Right ventricle myocardium inferior (tissue), 1 donor: ENCODE data around the gene PPM1D. TPM values are rescaled to one million over a fixed set of nuclear protein-coding genes. Genes with fewer than 3 reads are reported as not detected.
"Not testable (repeated sequence)": the region's sequence is repeated elsewhere in the genome, so short reads cannot be mapped to it uniquely, and the experiment has no call there.

Experiments
- ATAC-seq: fragments of 200-7000 bp; cut with Tn5 transposase; one replicate; pipeline ENCODE4 v1.9.1; 2020; ENCODE audit warnings: mild to moderate bottlenecking, moderate library complexity
- DNase-seq: peaks from one replicate; pipeline ENCODE4 v3.0.0; 2021; ENCODE audit errors: missing footprints
- intact Hi-C: fragments of 100-400 bp; cut with DNase I; formaldehyde crosslinking; loops from one replicate; pipeline ENCODE4 v1.11.0; 2022
- long read RNA-seq: library from polyadenylated mRNA; unstranded; transcript quantifications from one replicate; pipeline ENCODE4 v2.0.0, GENCODE V29; 2021
- total RNA-seq: library from RNA; stranded (reverse); fragmentation: NEBNext Ultra II Directional; extraction: Animal tissue kit (Norgen Biotek cat#: 25700); gene quantifications from one replicate; pipeline ENCODE4 v1.2.1, GENCODE V29; 2021
- donor health status: DM: no; HTN: yes; CAD: no; lungs with severe emphysema.

PPM1D gene
- 7.4 TPM for total RNA-seq
- long read RNA-seq, full-length matches to known transcripts, result 7 of 8 reads
- long read RNA-seq, partial matches to known transcripts, result 0 of 8 reads
- long read RNA-seq, other reads (novel, unspliced or antisense), result 1 of 8 reads

- ATAC-seq (peak; percentile 99), DNase-seq (peak; percentile 100)
- intact Hi-C loops, result loop anchor here (2.0 to 5.0 kb wide), 5 partner anchors 23 to 77 kb away; partner anchors contain the start of genes APPBP2 and BCAS3
Measured at GRCh38 chr17:60599620-60600489, at the start of gene PPM1D. TSS of gene PPM1D (plus strand) at chr17:60600193. CDS start at chr17:60600415, 222 bp downstream.

- DNase-seq, ATAC-seq, intact Hi-C loops: not testable (repeated sequence)
Measured at GRCh38 chr17:60552255-60552654, 47.7 kb upstream of the PPM1D start.

DNA sequence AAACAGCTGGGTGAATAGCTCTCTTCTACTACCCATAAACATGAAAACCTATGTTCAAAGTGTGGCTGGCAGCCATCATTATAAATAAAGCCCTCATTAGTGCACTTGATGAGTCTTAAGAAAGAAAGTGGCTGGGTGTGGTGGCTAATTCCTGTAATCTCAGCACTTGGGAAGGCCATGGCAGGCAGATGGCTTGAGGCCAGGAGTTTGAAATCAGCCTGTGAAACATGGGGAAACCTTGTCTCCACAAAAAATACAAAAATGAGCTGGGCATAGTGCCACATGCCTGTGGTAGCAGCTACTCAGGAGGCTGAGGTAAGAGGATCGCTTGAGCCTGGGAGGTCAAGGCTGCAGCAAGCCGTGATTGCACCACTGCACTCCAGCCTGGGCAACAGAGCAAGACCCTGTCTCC lies 45.6 kb upstream of the PPM1D start:
- ATAC-seq (no peak), DNase-seq (no peak)
- intact Hi-C loops, result no loop called here

DNA sequence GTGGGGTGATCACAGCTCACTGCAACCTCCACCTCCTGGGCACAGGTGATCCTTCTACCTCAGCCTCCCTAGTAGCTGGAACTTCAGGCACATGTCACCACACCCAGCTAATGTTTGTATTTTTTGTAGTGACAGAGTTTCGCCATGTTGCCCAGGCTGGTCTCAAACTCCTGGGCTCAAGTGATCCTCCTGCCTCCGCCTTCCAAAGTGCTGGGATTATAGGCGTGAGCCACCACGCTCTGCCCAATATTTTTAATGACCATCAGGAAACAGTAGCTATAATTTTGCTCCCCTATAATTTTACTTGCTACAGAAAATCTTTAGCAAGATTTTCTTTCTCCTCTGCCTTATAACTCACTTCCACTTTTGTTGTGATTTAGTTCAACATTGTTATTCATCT lies 44.2 kb upstream of the PPM1D start:
- DNase-seq (no peak), ATAC-seq (no peak)
- intact Hi-C loops, result no loop called here

DNA sequence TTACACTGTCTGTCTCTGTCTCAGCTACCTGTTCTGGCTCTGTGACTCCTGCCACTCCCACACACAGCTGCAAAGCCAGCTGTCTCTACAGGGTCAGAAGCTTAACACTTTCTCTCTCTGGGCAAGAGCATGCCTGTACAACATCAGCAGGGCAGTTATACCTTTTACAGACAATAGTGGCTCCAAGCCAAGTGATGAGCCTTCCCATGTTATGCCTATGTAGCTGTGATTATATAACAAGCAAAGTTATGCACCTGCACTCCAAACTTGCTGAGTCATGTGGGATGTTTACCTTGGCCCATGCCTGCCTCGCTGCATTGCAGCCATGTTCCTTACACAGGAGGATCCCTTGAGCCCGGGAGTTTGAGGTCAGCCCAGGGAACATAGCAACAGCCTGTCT lies 42.2 kb upstream of the PPM1D start:
- DNase-seq (no peak), ATAC-seq (no peak)
- intact Hi-C loops, result no loop called here

DNA sequence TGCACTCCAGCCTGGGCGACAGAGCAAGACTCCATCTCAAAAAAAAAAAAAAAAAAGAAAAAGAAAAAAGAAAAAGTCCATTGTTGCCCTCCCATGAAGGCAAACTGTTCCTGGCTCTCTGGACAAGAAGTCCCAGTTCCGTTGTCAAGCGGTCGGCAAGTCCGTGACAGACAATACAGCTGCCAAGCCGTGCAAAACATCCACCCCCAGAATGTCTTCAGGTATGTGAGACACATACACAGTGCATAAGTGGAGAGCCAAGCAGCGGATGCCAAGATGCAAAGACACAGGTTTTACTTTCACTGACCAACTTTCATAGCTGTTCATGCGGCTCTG lies 40.4 kb upstream of the PPM1D start:
- intact Hi-C loops, result no loop called here
- ATAC-seq, result no peak
- DNase-seq, result no peak

- no peak for ATAC-seq
- intact Hi-C loops, result no loop called here
- no peak for DNase-seq
Measured at GRCh38 chr17:60559995-60560859, 39.8 kb upstream of the PPM1D start.

GRCh38 chr17:60560860-60561257 lies 39.1 kb upstream of the PPM1D start:
- intact Hi-C loops, result no loop called here
- no peak for ATAC-seq
- DNase-seq, result no peak

- DNase-seq (no peak), ATAC-seq (no peak)
- intact Hi-C loops, result no loop called here
Measured at GRCh38 chr17:60562421-60562820, 37.6 kb upstream of the PPM1D start.

- no peak for ATAC-seq
- intact Hi-C loops, result no loop called here
- no peak for DNase-seq
Measured at GRCh38 chr17:60563743-60564142, 36.2 kb upstream of the PPM1D start.

GRCh38 chr17:60565233-60565632 lies 34.8 kb upstream of the PPM1D start:
- intact Hi-C loops, result loop anchor here (5.0 kb wide), 2 partner anchors 37 to 43 kb away; partner anchors contain the start of gene PPM1D
- ATAC-seq, result no peak
- DNase-seq, result no peak

GRCh38 chr17:60573236-60574051 lies 26.5 kb upstream of the PPM1D start:
- DNase-seq (no peak), ATAC-seq (no peak)
- intact Hi-C loops, result no loop called here

GRCh38 chr17:60577147-60577915 lies 22.7 kb upstream of the PPM1D start:
- intact Hi-C loops, result loop anchor here (2.0 kb wide), 2 partner anchors 23 to 61 kb away; partner anchors contain the start of gene PPM1D
- ATAC-seq, result peak; percentile 90
- no peak for DNase-seq

DNA sequence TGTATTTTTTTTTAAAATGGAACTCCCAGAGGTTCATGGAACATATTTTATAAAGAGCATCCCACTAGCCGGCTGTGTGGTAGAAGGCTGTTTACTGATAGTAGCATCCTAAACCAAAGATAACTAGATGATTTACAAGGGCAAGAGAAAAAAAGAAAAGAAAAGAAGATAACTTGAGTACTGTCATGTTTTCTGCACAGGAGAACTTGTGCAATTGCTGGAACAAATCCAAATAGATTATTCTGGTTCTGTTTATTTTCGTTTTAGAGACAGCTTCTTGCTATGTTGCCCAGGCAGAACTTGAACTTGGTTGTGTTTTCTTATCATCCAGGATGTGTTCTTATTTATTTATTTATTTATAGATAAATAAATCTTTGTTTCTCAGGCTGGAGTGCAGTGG lies 20.9 kb upstream of the PPM1D start:
- peak; percentile 34 for ATAC-seq
- intact Hi-C loops, result no loop called here

DNA sequence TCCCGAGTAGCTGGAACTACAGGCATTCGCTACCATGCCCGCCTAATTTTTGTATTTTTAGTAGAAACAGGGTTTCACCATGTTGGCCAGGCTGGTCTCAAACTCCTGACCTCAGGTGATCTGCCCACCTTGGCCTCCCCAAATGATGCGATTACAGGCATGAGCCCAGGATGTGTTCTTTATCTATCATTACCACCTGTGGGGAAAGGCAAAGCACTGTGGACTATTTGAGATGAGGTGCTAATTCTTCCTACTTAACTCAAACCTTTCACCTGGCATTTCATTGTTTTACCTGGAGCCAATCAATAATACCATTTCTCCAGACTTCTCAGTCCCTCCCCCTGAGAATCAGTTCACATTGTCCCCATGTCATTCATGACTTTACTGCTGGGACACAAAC lies 20.4 kb upstream of the PPM1D start:
- intact Hi-C loops, result no loop called here
- no peak for ATAC-seq
- DNase-seq, result no peak

More for the DNA sequence above, 20.9 kb upstream of the PPM1D start:
- no peak for DNase-seq

DNA sequence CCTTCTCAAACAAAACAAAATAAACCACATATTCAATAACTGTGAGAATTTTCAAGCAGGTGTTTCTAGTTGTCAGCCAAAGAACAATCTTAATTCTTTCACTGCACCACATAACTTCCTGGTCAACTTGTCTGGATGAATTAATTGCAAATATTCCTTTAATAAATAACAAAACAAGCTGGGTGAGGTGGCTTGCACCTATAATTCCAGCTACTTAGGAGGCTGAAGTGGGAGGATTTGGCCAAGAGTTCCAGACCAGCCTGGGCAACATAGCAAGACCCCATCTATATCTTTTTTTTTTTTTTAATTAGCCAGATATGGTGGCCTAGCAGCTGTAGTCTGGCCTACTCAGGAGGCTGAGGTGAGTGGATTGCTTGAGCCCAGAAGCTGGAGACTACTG lies 17.0 kb upstream of the PPM1D start:
- DNase-seq (no peak), ATAC-seq (no peak)
- intact Hi-C loops, result no loop called here

DNA sequence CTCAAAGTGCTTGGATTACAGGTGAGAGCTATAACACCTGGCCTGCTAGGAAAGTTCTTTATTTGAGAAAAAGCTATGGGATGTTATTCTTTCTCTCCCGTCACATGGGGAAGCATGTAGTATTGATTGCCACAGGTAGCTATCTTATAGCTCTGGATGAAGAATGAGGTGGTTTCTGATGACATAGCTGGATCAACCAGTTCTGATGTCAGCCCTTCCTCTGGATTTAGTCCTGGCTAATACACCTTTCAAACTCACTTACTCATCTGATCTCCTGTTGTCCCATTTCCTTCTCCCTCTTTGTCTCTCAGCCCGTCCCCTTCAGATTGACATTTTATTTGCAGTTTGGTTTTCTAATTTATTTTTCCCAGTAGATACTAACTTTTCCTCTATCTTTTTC lies 14.1 kb upstream of the PPM1D start:
- ATAC-seq, result no peak
- intact Hi-C loops, result no loop called here
- DNase-seq, result no peak
